ACC112 (cell line): ENCODE results near the gene ZDHHC3.
"Not testable (repeated sequence)": the region's sequence is repeated elsewhere in the genome, so short reads cannot be mapped to it uniquely, and the experiment has no call there.

Experiments used
- H2AFZ ChIP-seq: fragments of 200-600 bp; sonication (generic); one replicate; pipeline ENCODE4 v1.6.0; 2017; ENCODE audit warnings: antibody characterized with exemption, low read length; ENCODE audit not compliant: unreplicated experiment
- H3K27ac ChIP-seq: fragments of 200-600 bp; sonication (generic); 2 replicates; pipeline ENCODE4 v1.5.1; 2014; ENCODE audit warnings: low read depth, mild to moderate bottlenecking, antibody characterized with exemption, low read length, moderate library complexity
- H3K27me3 ChIP-seq: fragments of 200-600 bp; sonication (generic); 2 replicates; pipeline ENCODE4 v1.6.1; 2014; ENCODE audit warnings: mild to moderate bottlenecking, antibody characterized with exemption, low read length, moderate library complexity, mixed read lengths; ENCODE audit not compliant: insufficient read depth
- H3K36me3 ChIP-seq: fragments of 200-600 bp; sonication (generic); 2 replicates; pipeline ENCODE4 v1.6.1; 2016; ENCODE audit warnings: mild to moderate bottlenecking, antibody characterized with exemption, low read length, moderate library complexity, mixed read lengths; ENCODE audit not compliant: insufficient read depth
- H3K4me1 ChIP-seq: fragments of 200-600 bp; sonication (generic); one replicate; pipeline ENCODE4 v1.6.1; 2016; ENCODE audit warnings: low read length, mixed read lengths; ENCODE audit not compliant: insufficient read depth, unreplicated experiment, control insufficient read depth
- H3K4me3 ChIP-seq: fragments of 200-600 bp; sonication (generic); 2 replicates; pipeline ENCODE4 v1.5.1; 2014; ENCODE audit warnings: mild to moderate bottlenecking, low read depth, low read length
- H3K79me2 ChIP-seq: fragments of 200-600 bp; sonication (generic); one replicate; pipeline ENCODE4 v1.6.0; 2016; ENCODE audit warnings: low read length; ENCODE audit not compliant: control insufficient read depth, unreplicated experiment, insufficient read depth

Gene ZDHHC3

GRCh38 chr3:44996556-44996969, 20.6 kb upstream of the ZDHHC3 start:
- no peak overlapping the region for H2AFZ ChIP-seq
- H3K27ac ChIP-seq, result no peak overlapping the region
- peaks cover 14% of the 10 kb centered on the region for H3K79me2 ChIP-seq
- no peaks in the 10 kb centered on the region for H3K27me3 ChIP-seq
- peaks cover 30% of the 10 kb centered on the region for H3K36me3 ChIP-seq
- H3K4me1 ChIP-seq, result peaks cover 41% of the 10 kb centered on the region
- H3K4me3 ChIP-seq, result no peak overlapping the region

DNA sequence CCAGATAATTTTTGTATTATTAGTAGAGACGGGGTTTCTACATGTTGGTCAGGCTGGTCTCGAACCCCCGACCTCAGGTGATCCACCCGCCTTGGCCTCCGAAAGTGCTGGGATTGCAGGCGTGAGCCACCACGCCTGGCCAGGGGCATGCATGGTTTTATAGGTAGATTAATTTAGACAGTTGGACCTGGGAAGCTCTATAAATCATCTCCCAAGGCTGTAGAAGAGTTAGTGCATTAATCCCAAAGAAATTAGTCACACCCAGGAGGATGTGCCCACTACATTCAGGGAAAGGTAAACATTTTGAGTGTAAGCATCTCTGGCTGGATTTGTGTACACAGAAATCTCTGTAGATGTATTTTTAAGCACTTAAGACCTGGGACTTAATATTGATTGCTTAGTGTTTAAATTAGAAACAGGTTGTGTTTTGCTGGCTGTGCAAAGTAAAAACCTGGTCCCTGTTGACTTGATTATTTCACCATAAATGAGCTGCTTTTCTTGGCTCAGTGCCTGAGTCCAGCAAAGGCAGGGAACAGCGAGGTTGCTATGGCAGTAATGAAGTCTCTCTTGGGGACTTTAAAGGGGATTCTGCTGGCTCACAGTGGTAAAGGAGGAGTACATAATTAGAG, 19.3 kb upstream of the ZDHHC3 start:
- no peak overlapping the region for H2AFZ ChIP-seq
- H3K4me1 ChIP-seq, result peaks cover 41% of the 10 kb centered on the region
- peak overlapping the region; percentile 96 for H3K27ac ChIP-seq
- no peak overlapping the region for H3K4me3 ChIP-seq
- peaks cover 20% of the 10 kb centered on the region for H3K79me2 ChIP-seq
- peaks cover 27% of the 10 kb centered on the region for H3K36me3 ChIP-seq
- no peaks in the 10 kb centered on the region for H3K27me3 ChIP-seq

DNA sequence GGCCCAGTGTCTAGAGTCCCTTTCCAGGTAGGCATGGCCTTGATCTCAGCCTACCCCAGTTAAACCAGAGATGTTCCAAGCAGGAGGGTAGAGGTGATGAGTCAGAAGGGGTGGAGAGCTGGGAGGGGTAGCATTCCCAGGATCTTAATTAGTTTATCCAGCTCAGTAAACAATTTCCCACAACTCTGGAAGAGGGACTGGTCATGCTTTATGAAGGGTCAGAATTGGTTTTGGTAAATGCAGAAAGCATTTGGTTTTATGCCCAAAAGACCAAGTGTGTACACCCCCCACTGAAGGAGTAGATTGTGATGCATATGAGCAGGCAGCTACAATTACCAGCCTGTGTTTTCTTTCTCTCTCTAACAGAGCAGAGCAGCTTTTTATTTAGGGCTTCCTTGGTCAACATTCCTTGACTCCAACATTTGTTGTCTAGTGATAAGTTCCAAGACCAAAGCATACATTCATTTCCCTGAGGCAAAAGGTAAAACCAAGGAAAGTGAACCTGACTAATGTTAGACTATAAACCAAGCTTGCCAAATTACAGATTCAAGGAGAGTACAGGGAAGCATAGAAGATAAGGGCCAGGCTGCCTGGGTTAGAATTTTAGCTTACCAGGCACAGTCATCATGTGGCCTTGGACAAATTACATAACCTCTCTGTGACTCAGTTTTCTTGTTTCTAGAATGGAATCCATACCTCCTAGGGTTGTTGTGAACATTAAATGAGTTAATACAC, 17.7 kb upstream of the ZDHHC3 start:
- Histone ChIP-seq H3K27ac (peak overlapping the region; percentile 96), H3K79me2 (peaks cover 28% of the 10 kb centered on the region), H2AFZ (no peak overlapping the region), H3K4me3 (peak overlapping the region; percentile 38; the same call in 1 of the 2 replicates), H3K36me3 (peaks cover 17% of the 10 kb centered on the region), H3K27me3 (no peaks in the 10 kb centered on the region), H3K4me1 (peaks cover 41% of the 10 kb centered on the region)

DNA sequence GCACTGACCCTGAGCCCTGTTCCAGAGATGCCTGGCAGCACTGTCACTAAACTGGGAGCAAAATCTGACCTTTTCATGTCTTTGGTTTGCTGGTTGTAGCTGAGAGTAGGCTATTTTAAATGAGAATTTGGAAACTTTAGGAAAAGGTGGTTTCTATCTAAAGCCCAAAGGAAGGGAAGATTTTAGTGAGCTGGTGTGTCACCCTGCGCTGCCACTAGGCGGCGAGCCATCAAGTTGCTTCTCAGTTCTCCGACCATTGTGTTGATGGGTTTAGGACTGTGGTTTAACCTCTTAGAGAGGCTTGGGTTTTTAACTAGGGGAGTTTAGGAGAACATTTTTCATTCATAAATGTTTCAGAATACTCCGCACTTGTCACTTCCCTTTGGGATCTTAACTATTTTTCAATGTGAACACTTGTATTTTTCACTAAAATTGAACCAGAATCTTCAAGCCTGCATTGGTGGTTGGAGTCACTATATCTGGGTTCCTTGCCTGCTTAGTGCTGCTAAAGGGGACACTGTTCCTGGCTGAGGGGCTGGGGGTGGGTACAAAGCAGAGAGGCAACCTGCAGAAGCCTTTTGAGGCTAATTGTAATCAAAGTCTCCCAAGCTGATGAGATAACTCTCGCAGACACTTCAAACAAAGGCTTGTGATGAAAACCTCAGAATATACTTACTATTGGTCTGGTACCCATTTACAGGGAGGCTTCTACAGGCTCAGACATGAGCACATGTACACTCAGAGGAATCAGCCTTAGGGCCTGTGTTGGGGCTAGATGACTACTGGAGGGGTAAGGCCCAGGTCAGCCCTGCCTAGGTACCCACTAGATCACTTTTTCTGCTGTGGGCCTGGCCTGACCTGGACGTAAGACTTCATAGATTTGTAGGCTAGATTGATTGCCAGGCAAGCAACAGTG, 16.8 kb upstream of the ZDHHC3 start:
- Histone ChIP-seq H2AFZ (no peak overlapping the region), H3K79me2 (peaks cover 33% of the 10 kb centered on the region), H3K27ac (peak overlapping the region; percentile 96), H3K4me1 (peaks cover 41% of the 10 kb centered on the region), H3K4me3 (0 out of 2 replicates have a peak overlapping the region, but pooled peaks have one; percentile 38), H3K36me3 (peaks cover 12% of the 10 kb centered on the region), H3K27me3 (no peaks in the 10 kb centered on the region)

DNA sequence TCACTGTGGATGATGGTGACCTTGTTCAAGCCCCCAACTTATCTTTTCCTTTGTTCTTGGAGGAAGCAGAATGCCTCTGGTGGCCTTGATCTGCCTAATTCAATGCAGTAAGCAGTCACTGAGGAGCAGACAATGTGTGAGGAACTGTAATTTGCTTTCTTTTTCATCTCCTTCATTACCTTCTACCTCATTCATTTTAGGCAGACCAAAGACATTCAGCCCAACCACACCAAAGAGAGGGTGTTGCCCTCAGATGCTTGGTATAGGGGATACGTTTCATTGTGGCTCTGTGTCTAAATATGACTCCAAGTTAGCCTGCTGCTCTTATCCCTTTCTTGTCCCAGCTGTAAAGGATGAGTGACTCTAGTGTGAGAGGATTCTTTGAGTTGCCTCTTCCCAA, 15.4 kb upstream of the ZDHHC3 start:
- no peaks in the 10 kb centered on the region for H3K27me3 ChIP-seq
- H3K36me3 ChIP-seq, result no peaks in the 10 kb centered on the region; the same call in 1 of the 2 replicates
- H3K27ac ChIP-seq, result no peak overlapping the region
- no peak overlapping the region for H2AFZ ChIP-seq
- no peak overlapping the region for H3K4me3 ChIP-seq
- peaks cover 31% of the 10 kb centered on the region for H3K79me2 ChIP-seq
- peaks cover 41% of the 10 kb centered on the region for H3K4me1 ChIP-seq

DNA sequence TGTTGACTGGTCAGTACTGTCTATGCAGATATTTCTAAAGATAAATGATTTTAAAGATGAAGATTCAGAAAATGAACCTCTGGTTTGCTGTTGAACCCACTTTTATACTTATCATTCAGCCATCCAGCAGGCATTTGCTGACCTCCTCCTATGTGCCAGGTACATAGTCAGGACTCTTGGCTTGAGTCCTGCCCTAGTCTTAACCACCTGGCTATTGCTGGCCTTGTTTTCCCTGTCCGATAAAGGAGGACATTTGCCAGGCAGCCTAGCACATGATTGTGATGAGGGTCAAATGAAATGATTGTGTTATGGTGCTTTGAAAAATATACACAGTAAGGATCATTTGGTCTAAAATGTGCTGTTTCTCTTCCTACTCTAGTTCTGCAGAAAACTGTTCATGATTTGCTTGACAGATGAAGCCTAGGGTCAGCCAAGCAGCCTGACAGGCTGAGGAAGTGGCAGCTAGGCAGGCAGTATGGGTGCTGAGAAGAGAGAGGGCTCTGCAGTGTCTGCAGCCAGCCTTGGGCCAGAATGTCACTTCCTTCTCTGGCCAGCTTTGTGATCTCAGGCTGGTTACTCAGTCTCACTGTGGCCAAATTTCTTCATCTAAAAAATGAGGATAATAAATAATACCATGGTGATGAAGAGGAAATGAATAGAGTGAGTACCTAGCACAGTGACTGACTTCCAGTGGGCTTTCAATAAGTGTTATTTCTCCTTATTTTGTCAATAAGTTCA, 13.8 kb upstream of the ZDHHC3 start:
- no peak overlapping the region for H3K4me3 ChIP-seq
- no peak overlapping the region for H3K27ac ChIP-seq
- H3K4me1 ChIP-seq, result peaks cover 27% of the 10 kb centered on the region
- H3K27me3 ChIP-seq, result no peaks in the 10 kb centered on the region
- H3K79me2 ChIP-seq, result peaks cover 30% of the 10 kb centered on the region
- H3K36me3 ChIP-seq, result no peaks in the 10 kb centered on the region; the same call in 1 of the 2 replicates
- H2AFZ ChIP-seq, result no peak overlapping the region

- no peak overlapping the region for H3K27ac ChIP-seq
- peaks cover 20% of the 10 kb centered on the region for H3K4me1 ChIP-seq
- peaks cover 31% of the 10 kb centered on the region for H3K79me2 ChIP-seq
- no peak overlapping the region for H2AFZ ChIP-seq
- H3K4me3 ChIP-seq, result no peak overlapping the region
- no peaks in the 10 kb centered on the region for H3K27me3 ChIP-seq
- H3K36me3 ChIP-seq, result no peaks in the 10 kb centered on the region; the same call in 1 of the 2 replicates
These were observed 13.2 kb upstream of the ZDHHC3 start for GRCh38 chr3:44989141-44989540.

DNA sequence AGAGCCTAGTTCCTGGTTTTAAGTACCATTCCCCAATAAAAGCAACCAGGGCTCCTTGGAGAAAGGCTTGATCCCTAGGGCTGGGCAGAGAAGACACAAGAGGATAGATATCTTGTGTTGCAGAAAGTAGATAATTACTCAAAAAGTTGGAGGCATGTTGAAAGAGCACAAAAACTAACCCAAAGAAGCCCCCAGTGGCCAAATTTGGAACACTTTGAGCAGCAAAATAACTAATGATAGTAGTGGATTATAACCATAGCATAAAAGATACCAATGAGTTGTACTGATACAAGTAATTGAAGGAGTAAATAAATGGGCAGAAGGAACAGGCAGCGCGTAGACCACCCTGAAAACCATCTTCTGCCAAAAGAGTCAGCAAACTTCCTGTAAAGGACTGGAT, 12.1 kb upstream of the ZDHHC3 start:
- H3K79me2 ChIP-seq, result peaks cover 42% of the 10 kb centered on the region
- H3K27ac ChIP-seq, result no peak overlapping the region
- no peak overlapping the region for H3K4me3 ChIP-seq
- no peaks in the 10 kb centered on the region; the same call in 1 of the 2 replicates for H3K36me3 ChIP-seq
- H3K4me1 ChIP-seq, result peaks cover 10% of the 10 kb centered on the region
- no peaks in the 10 kb centered on the region for H3K27me3 ChIP-seq
- no peak overlapping the region for H2AFZ ChIP-seq

- Histone ChIP-seq H3K36me3 (no peaks in the 10 kb centered on the region; the same call in 1 of the 2 replicates), H3K27ac (no peak overlapping the region), H3K79me2 (peaks cover 49% of the 10 kb centered on the region), H2AFZ (no peak overlapping the region), H3K4me1 (peaks cover 2% of the 10 kb centered on the region), H3K27me3 (no peaks in the 10 kb centered on the region), H3K4me3 (no peak overlapping the region)
These were observed 11.4 kb upstream of the ZDHHC3 start for GRCh38 chr3:44987332-44987731.

DNA sequence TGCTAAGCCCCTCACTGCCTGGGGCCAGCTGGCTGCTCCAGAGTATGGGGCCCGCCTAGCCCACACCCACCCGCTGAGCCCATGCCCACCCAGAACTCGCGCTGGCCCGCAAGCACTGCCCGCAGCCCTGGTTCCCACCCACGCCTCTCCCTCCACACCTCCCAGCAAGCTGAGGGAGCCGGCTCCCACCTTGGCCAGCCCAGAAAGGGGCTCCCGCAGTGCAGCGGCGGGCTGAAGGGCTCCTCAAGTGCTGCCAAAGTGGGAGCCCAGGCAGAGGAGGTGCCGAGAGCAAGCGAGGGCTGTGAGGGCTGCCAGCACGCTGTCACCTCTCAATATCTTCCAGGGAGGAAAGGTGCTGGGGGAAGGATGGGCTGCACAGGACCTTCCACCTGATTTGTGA, 10.4 kb upstream of the ZDHHC3 start:
- H3K79me2 ChIP-seq, result peaks cover 59% of the 10 kb centered on the region
- not testable (repeated sequence) for H2AFZ ChIP-seq, H3K4me1 ChIP-seq, H3K27ac ChIP-seq, H3K4me3 ChIP-seq, H3K36me3 ChIP-seq, H3K27me3 ChIP-seq
